ENCODE measurements around the gene SLC22A2. TPM values are rescaled to one million over a fixed set of nuclear protein-coding genes. Genes with fewer than 3 reads are reported as not detected.

The SLC22A2 gene
- total RNA-seq, 1 donor from 2014 or later, result not detected

GRCh38 chr6:160272707-160273106 lies 14.1 kb upstream of the SLC22A2 start:
- H3K27ac ChIP-seq (ENCODE audit: low read depth, low read length), result no peak overlapping the region
- H3K9ac ChIP-seq (ENCODE audit: low read length), result no peak overlapping the region
- FAIRE-seq (no peak), DNase-seq (ENCODE audit: low read depth) (no peak)
- no peak for TF ChIP-seq EZH2 (IDR thresholded peaks at IDR 0.05; ENCODE audit: insufficient read depth, low read length)
- no peak for TF ChIP-seq CTCF (IDR thresholded peaks at IDR 0.05; ENCODE audit: insufficient read depth, low read depth, low read length)
- Mint-ChIP-seq H3K4me3 (ENCODE audit: unreplicated experiment) (no peak overlapping the region), H3K4me1 (ENCODE audit: low read depth, unreplicated experiment) (no peaks in the 10 kb centered on the region), H3K27me3 (ENCODE audit: low read depth, unreplicated experiment) (peaks cover 18% of the 10 kb centered on the region), H3K9me3 (ENCODE audit: unreplicated experiment) (peaks cover 2% of the 10 kb centered on the region), H3K27ac (ENCODE audit: unreplicated experiment) (no peak overlapping the region), H3K36me3 (ENCODE audit: low read depth, unreplicated experiment) (no peaks in the 10 kb centered on the region)
- H3K36me3 ChIP-seq (ENCODE audit: insufficient read depth, low read length), result no peaks in the 10 kb centered on the region
- no peaks in the 10 kb centered on the region for H4K20me1 ChIP-seq (ENCODE audit: insufficient read depth, low read length)
- H3K4me3 ChIP-seq (ENCODE audit: insufficient read depth, low read depth, low read length), result no peak overlapping the region
- H3K9me3 ChIP-seq (ENCODE audit: insufficient read depth, low read depth, low read length), result no peaks in the 10 kb centered on the region
- H3K27me3 ChIP-seq (ENCODE audit: insufficient read depth, low read length), result no peaks in the 10 kb centered on the region
- H2AFZ ChIP-seq (ENCODE audit: low read depth, low read length), result no peak overlapping the region
- no peak overlapping the region for H3K4me2 ChIP-seq (ENCODE audit: low read length)
- H3K79me2 ChIP-seq (ENCODE audit: insufficient read depth, low read length), result no peaks in the 10 kb centered on the region
- no peaks in the 10 kb centered on the region for H3K4me1 ChIP-seq (ENCODE audit: insufficient read depth, low read length)

- FAIRE-seq, result no peak
- H3K27me3 ChIP-seq (ENCODE audit: insufficient read depth, low read length), result no peaks in the 10 kb centered on the region
- no peaks in the 10 kb centered on the region for H3K36me3 ChIP-seq (ENCODE audit: insufficient read depth, low read length)
- no peaks in the 10 kb centered on the region for H3K9me3 ChIP-seq (ENCODE audit: insufficient read depth, low read depth, low read length)
- Mint-ChIP-seq H3K27me3 (ENCODE audit: low read depth, unreplicated experiment) (peaks cover 19% of the 10 kb centered on the region), H3K9me3 (ENCODE audit: unreplicated experiment) (peaks cover 2% of the 10 kb centered on the region), H3K36me3 (ENCODE audit: low read depth, unreplicated experiment) (no peaks in the 10 kb centered on the region), H3K27ac (ENCODE audit: unreplicated experiment) (no peak overlapping the region), H3K4me1 (ENCODE audit: low read depth, unreplicated experiment) (no peaks in the 10 kb centered on the region), H3K4me3 (ENCODE audit: unreplicated experiment) (no peak overlapping the region)
- H4K20me1 ChIP-seq (ENCODE audit: insufficient read depth, low read length), result no peaks in the 10 kb centered on the region
- H3K79me2 ChIP-seq (ENCODE audit: insufficient read depth, low read length), result no peaks in the 10 kb centered on the region
- no peaks in the 10 kb centered on the region for H3K4me1 ChIP-seq (ENCODE audit: insufficient read depth, low read length)
- no peak overlapping the region for H3K27ac ChIP-seq (ENCODE audit: low read depth, low read length)
- H2AFZ ChIP-seq (ENCODE audit: low read depth, low read length), result no peak overlapping the region
- no peak for DNase-seq (ENCODE audit: low read depth)
- no peak overlapping the region for H3K4me2 ChIP-seq (ENCODE audit: low read length)
- no peak overlapping the region for H3K4me3 ChIP-seq (ENCODE audit: insufficient read depth, low read depth, low read length)
- TF ChIP-seq CTCF (IDR thresholded peaks at IDR 0.05; ENCODE audit: insufficient read depth, low read depth, low read length), result no peak
- no peak for TF ChIP-seq EZH2 (IDR thresholded peaks at IDR 0.05; ENCODE audit: insufficient read depth, low read length)
- H3K9ac ChIP-seq (ENCODE audit: low read length), result no peak overlapping the region
These were observed 11.7 kb upstream of the SLC22A2 start for GRCh38 chr6:160270347-160270746.

GRCh38 chr6:160269771-160270170 lies 11.2 kb upstream of the SLC22A2 start:
- Mint-ChIP-seq H3K27ac (ENCODE audit: unreplicated experiment) (no peak overlapping the region), H3K4me3 (ENCODE audit: unreplicated experiment) (no peak overlapping the region), H3K27me3 (ENCODE audit: low read depth, unreplicated experiment) (peaks cover 19% of the 10 kb centered on the region), H3K9me3 (ENCODE audit: unreplicated experiment) (peaks cover 2% of the 10 kb centered on the region), H3K4me1 (ENCODE audit: low read depth, unreplicated experiment) (no peaks in the 10 kb centered on the region), H3K36me3 (ENCODE audit: low read depth, unreplicated experiment) (no peaks in the 10 kb centered on the region)
- DNase-seq (ENCODE audit: low read depth) (no peak), FAIRE-seq (no peak)
- no peak overlapping the region for H3K27ac ChIP-seq (ENCODE audit: low read depth, low read length)
- H3K4me1 ChIP-seq (ENCODE audit: insufficient read depth, low read length), result no peaks in the 10 kb centered on the region
- H3K4me3 ChIP-seq (ENCODE audit: insufficient read depth, low read depth, low read length), result no peak overlapping the region
- no peaks in the 10 kb centered on the region for H3K79me2 ChIP-seq (ENCODE audit: insufficient read depth, low read length)
- H4K20me1 ChIP-seq (ENCODE audit: insufficient read depth, low read length), result no peaks in the 10 kb centered on the region
- H3K27me3 ChIP-seq (ENCODE audit: insufficient read depth, low read length), result no peaks in the 10 kb centered on the region
- no peaks in the 10 kb centered on the region for H3K36me3 ChIP-seq (ENCODE audit: insufficient read depth, low read length)
- H3K4me2 ChIP-seq (ENCODE audit: low read length), result no peak overlapping the region
- no peaks in the 10 kb centered on the region for H3K9me3 ChIP-seq (ENCODE audit: insufficient read depth, low read depth, low read length)
- H3K9ac ChIP-seq (ENCODE audit: low read length), result no peak overlapping the region
- TF ChIP-seq CTCF (IDR thresholded peaks at IDR 0.05; ENCODE audit: insufficient read depth, low read depth, low read length) (no peak), EZH2 (IDR thresholded peaks at IDR 0.05; ENCODE audit: insufficient read depth, low read length) (no peak)
- H2AFZ ChIP-seq (ENCODE audit: low read depth, low read length), result no peak overlapping the region

All from astrocyte (in vitro differentiated cells and primary cell).